Ascending aorta (tissue), 2 donors: ENCODE results near the gene ARHGAP10. TPM values are rescaled to one million over a fixed set of nuclear protein-coding genes. Genes with fewer than 3 reads are reported as not detected.
A peak's percentile ranks its signal among the peaks of the same experiment; 100 is the strongest.
"Not testable (repeated sequence)": the region's sequence is repeated elsewhere in the genome, so short reads cannot be mapped to it uniquely, and the experiment has no call there.

Experiments
- DNase-seq, 2 donors: peaks; one replicate each; pipeline ENCODE4 v3.0.0-alpha.2; 2019; ENCODE audit warnings: low spot score in 2 of 2
- H3K27ac ChIP-seq, 2 donors: fragments of 200-600 bp; sonication (generic); one replicate each; pipeline ENCODE4 v1.5.1; 2016 to 2017; ENCODE audit warnings: mild to moderate bottlenecking in 1 of 2
- H3K27me3 ChIP-seq: fragments of 200-600 bp; sonication (generic); one replicate; pipeline ENCODE4 v1.5.1; 2017
- H3K36me3 ChIP-seq, 2 donors: fragments of 200-600 bp; sonication (generic); one replicate each; pipeline ENCODE4 v1.5.1; 2016
- H3K4me1 ChIP-seq, 2 donors: fragments of 200-600 bp; sonication (generic); one replicate each; pipeline ENCODE4 v1.5.1; 2016 to 2017; ENCODE audit warnings: mild to moderate bottlenecking in 1 of 2
- H3K4me3 ChIP-seq, 2 donors: fragments of 200-600 bp; sonication (generic); one replicate each; pipeline ENCODE4 v1.5.1; 2016 to 2017; ENCODE audit warnings: mild to moderate bottlenecking in 1 of 2
- H3K9me3 ChIP-seq, 2 donors: fragments of 200-600 bp; sonication (generic); one replicate each; pipeline ENCODE4 v1.5.1; 2016
- CTCF ChIP-seq, 3 experiments: fragments of 200-600 bp in 2 of 3; fragments of 450-650 bp in 1 of 3; sonication (generic) in 2 of 3; IDR thresholded peaks; one replicate each; pipeline ENCODE4 v1.5.1; 2016 to 2019; ENCODE audit warnings: antibody characterized with exemption in 3 of 3, mild to moderate bottlenecking in 1 of 3, moderate library complexity in 1 of 3
- intact Hi-C: fragments of 100-400 bp; cut with DNase I; formaldehyde crosslinking; loops from one replicate; pipeline ENCODE4 v1.15.1; 2023
- total RNA-seq: library from RNA; depleted of rRNA; stranded (reverse); fragments of >200 nt; gene quantifications from one replicate; pipeline ENCODE4 v1.1.0, GENCODE V29; 2016

Gene ARHGAP10
- total RNA-seq, 1 donor from 2014 or later: 77.3 TPM

- peaks cover 0 to 15% of the 10 kb centered on the region in 2 donors for H3K9me3 ChIP-seq
- H3K4me3 ChIP-seq: no peak overlapping the region
- DNase-seq: no peak
- H3K27ac ChIP-seq: no peak overlapping the region
- H3K27me3 ChIP-seq: no peaks in the 10 kb centered on the region
- no peak for TF ChIP-seq CTCF (IDR thresholded peaks at IDR 0.05)
- H3K4me1 ChIP-seq: no peaks in the 10 kb centered on the region
- peaks cover 76 to 95% of the 10 kb centered on the region in 2 donors for H3K36me3 ChIP-seq
- intact Hi-C loops: no loop called here
These were observed 345.7 kb downstream of the ARHGAP10 start for GRCh38 chr4:148077581-148077980.

GRCh38 chr4:148078061-148078460 is 346.2 kb downstream of the ARHGAP10 start:
- H3K4me3 ChIP-seq: no peak overlapping the region
- no peaks in the 10 kb centered on the region for H3K27me3 ChIP-seq
- peaks cover 0 to 19% of the 10 kb centered on the region in 2 donors for H3K9me3 ChIP-seq
- DNase-seq: no peak
- H3K36me3 ChIP-seq: peaks cover 75 to 95% of the 10 kb centered on the region in 2 donors
- intact Hi-C loops: no loop called here
- no peak for TF ChIP-seq CTCF (IDR thresholded peaks at IDR 0.05)
- no peaks in the 10 kb centered on the region for H3K4me1 ChIP-seq
- H3K27ac ChIP-seq: no peak overlapping the region

GRCh38 chr4:148079961-148080360 is 348.1 kb downstream of the ARHGAP10 start:
- Histone ChIP-seq H3K27me3 (no peaks in the 10 kb centered on the region), H3K36me3 (peaks cover 59 to 81% of the 10 kb centered on the region in 2 donors), H3K4me3 (no peak overlapping the region), H3K4me1 (no peaks in the 10 kb centered on the region), H3K9me3 (peaks cover 0 to 21% of the 10 kb centered on the region in 2 donors), H3K27ac (no peak overlapping the region)
- intact Hi-C loops: no loop called here
- peak in 1 of 2 donors; percentile 30 for DNase-seq
- TF ChIP-seq CTCF (IDR thresholded peaks at IDR 0.05): no peak

- TF ChIP-seq CTCF (IDR thresholded peaks at IDR 0.05): no peak
- Histone ChIP-seq H3K4me1 (no peaks in the 10 kb centered on the region), H3K4me3 (no peak overlapping the region), H3K9me3 (peaks cover 0 to 19% of the 10 kb centered on the region in 2 donors), H3K27ac (no peak overlapping the region), H3K27me3 (no peaks in the 10 kb centered on the region), H3K36me3 (peaks cover 47 to 68% of the 10 kb centered on the region in 2 donors)
- intact Hi-C loops: no loop called here
- peak in 1 of 2 donors; percentile 19 for DNase-seq
These were observed 349.4 kb downstream of the ARHGAP10 start for GRCh38 chr4:148081267-148081666.

- intact Hi-C loops: no loop called here
- no peaks in the 10 kb centered on the region for H3K4me1 ChIP-seq
- H3K9me3 ChIP-seq: peaks cover 0 to 24% of the 10 kb centered on the region in 2 donors
- no peak overlapping the region for H3K4me3 ChIP-seq
- no peaks in the 10 kb centered on the region for H3K27me3 ChIP-seq
- TF ChIP-seq CTCF (IDR thresholded peaks at IDR 0.05): no peak
- no peak overlapping the region for H3K27ac ChIP-seq
- DNase-seq: no peak
- peaks cover 43 to 63% of the 10 kb centered on the region in 2 donors for H3K36me3 ChIP-seq
These were observed 349.9 kb downstream of the ARHGAP10 start for GRCh38 chr4:148081745-148082144.

- intact Hi-C loops, H3K27me3 ChIP-seq, H3K4me3 ChIP-seq, H3K27ac ChIP-seq, H3K4me1 ChIP-seq: not testable (repeated sequence)
- Histone ChIP-seq H3K36me3 (peaks cover 35 to 55% of the 10 kb centered on the region in 2 donors), H3K9me3 (peaks cover 0 to 25% of the 10 kb centered on the region in 2 donors)
- DNase-seq: peak in 1 of 2 donors; percentile 48
These were observed 351.2 kb downstream of the ARHGAP10 start for GRCh38 chr4:148083073-148083472.
